EH (cell line): ENCODE results near the gene L2HGDH.
"Not testable (repeated sequence)": the region's sequence is repeated elsewhere in the genome, so short reads cannot be mapped to it uniquely, and the experiment has no call there.

Source experiments
- DNase-seq: peaks from one replicate; pipeline ENCODE4 v3.0.0-alpha.2; 2015; ENCODE audit warnings: low read depth

Gene L2HGDH

DNA sequence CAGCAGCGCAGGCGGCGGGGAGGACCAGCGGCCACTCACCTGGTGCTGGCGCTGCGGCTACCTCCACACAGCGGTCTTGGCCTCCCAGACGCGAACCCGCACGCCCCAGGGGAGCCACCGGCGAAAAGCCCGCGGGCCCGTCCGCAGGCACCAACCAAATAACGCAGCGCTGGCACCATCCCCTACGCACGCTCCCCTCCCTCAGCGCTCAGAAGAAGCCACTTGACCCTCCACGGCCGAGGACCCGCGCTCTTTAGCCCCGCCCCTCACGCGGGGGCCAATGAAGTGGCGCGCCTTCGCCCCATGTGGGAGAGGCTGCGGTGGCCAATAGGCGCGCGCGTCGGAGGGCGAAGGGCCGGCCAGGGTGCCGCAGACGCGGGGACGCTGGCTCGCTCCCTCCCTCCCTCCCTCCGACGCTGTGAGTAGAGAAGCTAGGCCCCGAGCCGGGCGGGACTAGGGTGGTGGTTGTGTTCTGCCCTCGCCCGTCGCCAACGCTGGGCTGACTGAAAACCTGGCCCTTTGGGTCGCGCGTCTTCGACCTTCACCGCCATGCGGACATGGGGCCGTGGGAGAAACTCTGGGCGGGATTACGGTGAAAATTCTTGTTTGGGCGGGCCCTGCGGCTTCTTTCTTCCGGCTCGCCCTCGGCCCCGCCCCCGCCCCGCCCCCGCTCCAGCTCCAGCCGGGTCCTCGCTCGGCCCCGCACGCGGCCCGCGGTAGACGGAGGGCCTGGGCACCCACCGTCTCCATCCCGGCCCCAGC, at the start of gene L2HGDH, which contains the start of gene DMAC2L:
L2HGDH (minus strand) TSS at position 258 of the 762 bp plus-strand sequence; CDS start at position 179, 79 bp downstream.
DMAC2L (plus strand) TSS at position 353 of the 762 bp plus-strand sequence. CDS start 9,164 bp downstream, outside the sequence.
- peak; percentile 93 for DNase-seq

DNA sequence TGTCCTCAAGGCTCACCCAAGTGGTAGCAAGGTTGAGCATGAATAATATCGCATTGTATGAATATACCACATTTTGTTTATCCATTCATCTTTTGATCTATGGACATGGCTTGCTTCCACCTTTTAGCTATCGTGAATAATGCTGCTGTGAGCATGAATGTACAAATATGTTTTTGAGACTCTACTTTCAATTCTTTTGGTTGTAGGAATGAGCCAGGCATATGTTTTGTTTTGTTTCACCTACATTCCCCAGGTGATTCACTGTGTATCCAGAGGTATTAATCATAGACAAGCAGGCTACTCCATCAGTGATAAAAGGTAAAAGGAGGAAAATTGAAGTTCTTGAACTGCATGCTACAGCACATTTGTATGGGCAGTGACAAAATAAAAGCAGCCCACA, 48.8 kb upstream of the L2HGDH start:
- DNase-seq: no peak

DNA sequence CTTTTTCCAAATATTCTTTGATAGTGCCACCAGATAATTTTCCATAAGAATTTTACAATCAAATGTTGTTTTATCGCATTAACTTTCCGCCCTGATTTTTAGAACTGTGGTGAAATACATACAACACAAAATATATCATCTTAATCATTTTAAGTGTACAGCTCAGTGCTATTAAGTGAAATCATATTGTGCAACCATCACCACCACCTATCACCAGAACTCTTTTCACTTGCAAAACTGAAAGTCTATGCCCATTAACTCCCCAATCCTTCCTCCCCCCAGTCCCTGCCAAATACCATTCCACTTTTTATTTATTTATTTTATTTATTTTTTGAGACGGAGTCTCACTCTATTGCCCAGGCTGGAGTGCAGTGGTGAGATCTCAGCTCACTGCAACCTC, 48.1 kb upstream of the L2HGDH start:
- no peak for DNase-seq

DNA sequence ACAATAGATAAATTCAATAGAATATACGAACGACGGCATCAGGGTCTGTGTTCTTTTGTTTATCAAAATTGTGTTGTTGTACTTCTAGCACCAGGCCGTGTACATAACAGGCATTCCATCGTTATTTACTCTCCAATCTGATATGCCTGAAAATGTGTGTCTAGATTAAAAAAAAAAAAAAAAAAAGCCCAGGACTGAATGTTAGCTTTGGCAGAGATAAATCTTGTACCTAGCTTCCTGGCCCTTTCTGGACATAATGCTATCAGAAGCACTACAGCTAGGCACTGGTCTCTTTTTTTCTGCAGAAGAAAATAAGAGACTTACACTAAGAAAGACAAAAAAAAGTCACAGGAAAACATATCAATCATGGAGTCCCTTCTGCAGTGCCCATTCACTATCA, 47.6 kb upstream of the L2HGDH start:
- DNase-seq: no peak

DNA sequence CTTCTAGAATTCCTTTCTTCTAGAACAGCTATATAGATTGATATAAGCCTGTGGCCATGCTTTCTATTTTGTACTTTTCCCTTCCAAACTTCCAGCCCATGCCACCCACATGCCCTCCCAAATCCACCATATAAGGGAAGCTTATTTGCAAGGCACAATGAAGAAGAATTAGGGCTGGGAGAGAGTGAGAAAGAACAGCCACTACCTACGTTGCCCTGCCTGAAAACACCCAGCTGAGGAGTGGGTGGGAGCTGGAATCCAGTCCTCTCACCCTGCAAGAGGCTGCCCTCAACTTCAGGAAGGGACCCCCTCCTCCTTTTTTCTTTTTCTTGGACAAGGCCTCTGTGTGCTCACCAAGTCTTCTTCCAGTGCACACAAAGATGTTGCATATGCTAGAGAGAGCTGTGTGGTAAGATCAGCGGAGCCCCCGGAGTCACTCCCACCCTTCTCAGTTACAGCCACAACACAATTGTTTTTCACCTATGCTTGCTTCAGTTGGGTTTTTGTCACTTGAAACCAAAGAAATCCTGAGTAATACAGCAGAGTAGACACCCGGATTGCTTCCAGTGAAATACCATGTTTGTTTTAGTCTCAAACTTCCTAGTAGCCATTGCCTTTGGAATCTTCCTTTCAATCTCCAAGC, 45.8 kb upstream of the L2HGDH start:
- DNase-seq: no peak

DNA sequence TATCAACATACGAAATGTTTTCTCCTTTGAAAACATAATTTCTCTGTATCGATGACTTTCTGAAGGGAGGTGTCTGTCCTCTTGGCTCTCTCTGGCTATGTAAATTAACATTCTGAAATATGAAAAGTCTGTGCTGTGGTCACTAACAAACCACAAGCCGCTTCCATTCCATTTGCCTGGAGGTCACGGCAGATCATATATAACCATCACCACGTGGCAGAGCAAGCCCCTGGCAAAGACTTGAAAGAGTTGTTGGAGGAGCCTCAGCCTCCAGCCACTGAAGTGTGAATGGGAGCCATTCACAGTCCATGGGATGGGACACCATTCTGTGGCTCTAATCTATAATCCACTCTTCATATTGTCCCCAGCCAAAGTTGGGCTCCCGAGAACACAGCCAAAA, 45.1 kb upstream of the L2HGDH start:
- peak; percentile 24 for DNase-seq

DNA sequence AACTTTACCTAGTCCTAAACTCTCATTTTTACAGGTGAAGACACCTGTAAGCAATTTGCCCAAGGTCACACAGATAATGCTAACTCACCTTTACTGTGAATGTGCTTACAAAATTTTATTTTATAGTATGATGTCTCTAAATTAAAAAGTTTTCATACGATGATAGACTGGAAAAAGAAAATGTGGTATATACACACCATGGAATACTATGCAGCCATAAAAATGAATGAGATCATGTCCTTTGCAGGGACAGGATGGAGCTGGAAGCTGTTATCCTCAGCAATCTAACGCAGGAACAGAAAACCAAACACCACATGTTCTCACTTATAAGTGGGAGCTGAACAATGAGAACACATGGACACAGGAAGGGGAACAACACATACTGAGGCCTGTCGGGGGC, 44.3 kb upstream of the L2HGDH start:
- not testable (repeated sequence) for DNase-seq

DNA sequence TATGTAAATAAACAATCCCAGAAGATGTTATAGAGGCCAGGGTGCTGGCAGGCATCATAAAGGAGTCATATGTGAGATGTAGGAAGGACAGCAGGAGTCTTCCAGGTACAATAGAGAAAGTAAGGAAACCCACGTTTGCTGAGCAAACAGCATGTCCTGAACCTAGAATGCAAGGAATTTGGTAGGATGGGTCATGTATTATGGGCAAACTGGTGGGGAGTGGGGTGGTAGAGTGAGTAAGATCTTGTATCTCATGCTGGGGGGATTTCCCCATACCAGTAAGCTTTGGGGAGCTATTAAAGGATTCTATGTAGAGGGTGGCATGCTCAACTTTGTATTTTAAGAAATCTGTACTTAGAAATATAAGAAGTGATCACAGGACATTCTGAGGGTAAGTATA, 43.7 kb upstream of the L2HGDH start:
- DNase-seq: no peak

DNA sequence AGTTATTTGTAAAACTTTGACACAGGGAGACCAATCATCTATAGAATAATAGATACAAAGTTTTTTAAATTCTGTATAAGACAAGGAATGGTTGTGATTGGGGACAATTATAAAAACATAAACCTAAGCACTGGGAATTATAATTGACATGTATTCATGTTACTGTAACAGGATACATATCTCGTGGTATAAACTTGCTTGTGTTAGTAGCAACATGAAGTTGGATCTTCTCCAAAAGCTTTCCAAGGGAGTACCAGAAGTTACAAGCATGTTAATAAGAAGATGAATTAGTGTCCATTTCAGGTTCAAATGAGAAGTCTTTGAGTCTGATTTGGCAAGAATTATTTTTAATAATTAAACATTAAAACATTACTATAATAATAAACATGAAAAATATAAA, 42.5 kb upstream of the L2HGDH start:
- DNase-seq: no peak

DNA sequence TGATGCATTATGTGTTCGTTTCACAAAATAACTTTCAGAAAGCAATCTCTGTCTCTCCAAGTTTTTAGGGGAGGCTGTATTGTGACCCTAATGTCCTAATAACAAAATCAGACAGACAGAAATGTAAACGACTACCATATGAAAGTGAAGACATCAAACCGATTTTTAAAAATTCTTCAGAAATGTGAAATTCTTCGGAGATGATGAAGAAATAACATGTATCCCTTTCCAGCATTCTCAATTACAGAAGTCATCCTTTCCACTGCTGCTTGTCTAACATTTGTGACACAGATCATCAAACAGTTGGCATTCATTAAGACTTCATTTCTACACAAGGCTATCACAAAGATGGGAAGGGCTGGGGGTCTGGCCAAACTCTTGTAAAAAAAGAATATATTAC, 41.1 kb upstream of the L2HGDH start:
- peak; percentile 41 for DNase-seq

DNA sequence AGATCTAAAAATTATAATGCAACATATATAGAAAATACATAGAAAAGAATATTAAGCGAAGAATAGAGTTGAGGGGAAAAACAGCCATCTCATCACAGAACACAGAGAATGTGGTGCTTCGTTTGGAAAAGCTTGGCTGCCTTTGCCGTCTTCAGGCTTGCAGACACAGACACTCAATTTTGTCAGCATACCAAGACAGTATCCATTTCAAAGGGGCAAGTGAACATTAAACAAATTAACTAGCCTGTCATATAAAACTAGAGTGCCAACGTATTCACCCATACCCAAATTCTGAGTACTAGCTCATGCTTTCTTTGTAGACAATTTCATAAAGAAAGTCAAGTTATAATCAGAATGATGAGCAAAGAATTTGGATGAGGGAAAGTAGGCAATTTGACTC, 40.6 kb upstream of the L2HGDH start:
- DNase-seq: no peak

DNA sequence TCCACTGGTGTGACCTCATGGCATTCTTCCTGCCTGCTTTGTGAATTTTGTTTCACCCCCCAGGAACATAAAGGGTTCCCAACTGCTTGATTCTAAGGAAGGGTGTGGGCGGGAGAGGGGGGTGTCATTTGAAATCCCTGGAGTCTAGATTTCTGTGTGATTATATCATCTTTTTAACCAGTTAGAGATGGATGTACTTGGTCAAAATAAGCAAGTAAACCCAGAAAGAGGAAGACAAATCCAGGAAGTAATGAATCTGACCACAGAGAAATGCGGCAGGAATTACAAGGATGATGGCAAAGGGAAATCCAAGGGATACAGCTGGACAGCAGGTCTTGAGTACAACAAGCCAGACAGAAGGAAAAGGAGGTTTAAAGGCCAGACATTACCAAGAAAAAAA, 38.9 kb upstream of the L2HGDH start:
- DNase-seq: peak; percentile 88

DNA sequence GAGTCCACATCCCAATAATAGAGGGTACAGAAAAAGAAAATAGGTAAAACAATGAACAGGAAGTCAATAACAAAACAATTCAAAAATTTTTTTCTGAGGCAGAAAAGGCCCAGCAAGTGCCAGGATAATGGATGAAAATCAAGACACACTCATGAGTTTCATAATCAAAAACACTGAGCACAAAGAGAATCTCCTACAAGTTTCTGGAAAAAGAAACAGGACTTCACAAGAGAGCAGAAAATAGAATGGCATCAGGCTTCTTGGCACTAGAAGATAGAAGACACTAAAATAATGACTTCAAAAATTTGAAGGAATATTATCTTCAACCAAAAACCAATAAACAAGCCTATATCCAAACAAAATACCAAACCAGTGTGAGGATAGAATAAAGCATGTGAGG, 36.9 kb upstream of the L2HGDH start:
- DNase-seq: no peak

DNA sequence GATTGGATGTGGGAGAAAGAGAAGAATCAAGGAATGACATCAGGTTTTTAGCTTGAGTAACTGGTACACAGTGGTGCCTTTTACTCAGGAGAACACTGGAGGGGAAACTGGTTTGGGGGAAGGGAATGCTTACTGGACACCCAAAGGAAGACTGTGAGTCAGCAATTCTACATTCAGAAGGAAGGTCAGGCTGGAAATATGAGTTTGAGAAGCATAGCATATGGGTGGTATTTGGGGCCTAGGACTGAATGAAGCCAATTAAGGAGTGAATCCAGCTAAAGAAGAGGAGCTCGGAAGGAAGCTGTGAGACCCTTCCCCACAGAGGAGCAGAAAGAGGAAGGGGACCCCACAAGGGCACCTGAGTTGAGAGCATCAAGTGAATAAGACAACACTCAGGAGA, 35.5 kb upstream of the L2HGDH start:
- DNase-seq: peak; percentile 78

DNA sequence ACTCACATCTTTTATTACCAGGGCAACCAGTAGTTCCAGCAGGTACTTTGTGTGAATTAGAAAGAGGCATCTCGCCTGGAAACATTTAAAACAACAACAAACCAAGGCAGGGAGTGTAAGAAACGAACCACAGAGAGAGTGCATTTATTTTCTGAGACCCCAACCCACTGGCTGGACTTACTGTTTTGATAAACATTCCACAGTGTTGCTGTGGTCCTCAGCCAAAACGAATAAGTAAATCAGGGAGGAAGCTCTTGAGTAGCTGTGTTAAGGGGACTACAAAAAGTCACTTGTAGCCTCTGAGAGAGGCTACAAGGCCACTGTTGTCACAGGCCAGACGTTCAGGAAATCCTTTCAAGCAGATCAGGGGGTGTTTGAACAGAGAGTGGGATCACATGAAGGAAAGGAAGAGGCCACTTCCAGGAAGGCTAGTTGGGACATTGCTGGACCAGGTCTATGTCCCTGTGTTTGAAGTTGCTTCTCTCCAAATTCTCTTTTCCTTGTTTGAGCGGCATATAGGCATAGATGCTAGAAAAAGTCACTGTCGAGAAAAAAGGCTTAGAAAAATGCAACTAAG, 33.9 kb upstream of the L2HGDH start:
- peak; percentile 25 for DNase-seq

DNA sequence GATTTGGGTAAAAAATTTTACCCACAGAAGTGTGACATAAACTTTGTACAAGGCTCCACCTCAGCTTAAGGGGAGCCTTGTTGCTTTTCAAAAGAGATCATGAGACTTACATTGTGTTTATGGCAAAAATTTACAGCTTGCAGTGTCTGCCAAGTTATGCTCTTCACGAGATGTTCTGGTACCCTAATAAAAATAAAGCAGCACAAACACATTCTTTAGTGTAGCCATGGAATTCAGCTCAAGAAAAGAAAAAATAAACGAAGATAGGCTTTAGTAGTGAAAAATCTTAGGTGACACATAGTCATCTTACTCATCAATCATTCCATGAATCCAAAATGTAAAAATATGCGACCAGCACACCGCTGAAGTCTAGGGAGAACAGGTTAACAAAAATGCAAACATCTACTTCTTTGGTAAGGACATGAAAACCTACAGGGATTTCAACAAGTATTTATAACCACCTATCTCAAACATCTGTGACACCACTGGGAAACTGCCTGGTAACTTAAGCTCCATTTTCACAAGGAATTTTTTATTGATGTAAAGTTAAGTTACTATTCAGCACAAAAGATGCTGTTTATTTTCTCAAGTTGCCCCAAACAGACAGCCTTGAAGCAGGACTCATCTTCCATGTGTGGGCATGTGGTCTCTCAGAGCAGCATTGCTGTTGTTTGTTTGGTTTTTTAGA, 33.0 kb upstream of the L2HGDH start:
- peak; percentile 86 for DNase-seq

DNA sequence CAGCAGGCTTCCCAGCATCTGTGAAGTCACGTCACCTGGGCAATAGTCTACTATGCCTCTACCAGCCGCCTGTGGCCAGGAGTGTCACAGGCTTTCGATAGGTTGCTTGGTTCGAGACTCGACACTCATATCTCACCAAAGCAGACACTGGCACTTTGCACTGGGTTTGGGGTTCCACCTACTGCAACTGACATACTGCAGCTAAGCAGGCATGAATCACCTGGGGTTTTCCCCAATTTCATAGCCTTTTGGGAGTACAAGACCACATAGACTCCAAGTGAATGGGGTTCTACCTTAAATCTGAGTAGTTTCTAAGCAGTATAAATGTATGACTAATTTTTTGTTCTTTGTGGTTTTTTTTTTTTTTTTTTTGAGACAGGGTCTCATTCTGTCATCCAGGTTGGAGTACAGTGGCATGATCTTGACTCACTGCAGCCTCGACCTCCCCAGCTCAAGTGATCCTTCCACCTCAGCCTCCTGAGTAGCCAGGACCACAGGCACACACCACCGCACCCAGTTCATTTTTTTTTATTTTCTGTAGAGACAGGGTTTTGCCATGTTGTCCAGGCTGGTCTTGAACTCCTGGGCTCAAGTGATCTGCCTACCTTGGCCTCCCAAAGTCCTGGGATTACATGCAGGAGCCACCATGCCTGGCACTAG, 32.2 kb upstream of the L2HGDH start:
- DNase-seq: peak; percentile 27

DNA sequence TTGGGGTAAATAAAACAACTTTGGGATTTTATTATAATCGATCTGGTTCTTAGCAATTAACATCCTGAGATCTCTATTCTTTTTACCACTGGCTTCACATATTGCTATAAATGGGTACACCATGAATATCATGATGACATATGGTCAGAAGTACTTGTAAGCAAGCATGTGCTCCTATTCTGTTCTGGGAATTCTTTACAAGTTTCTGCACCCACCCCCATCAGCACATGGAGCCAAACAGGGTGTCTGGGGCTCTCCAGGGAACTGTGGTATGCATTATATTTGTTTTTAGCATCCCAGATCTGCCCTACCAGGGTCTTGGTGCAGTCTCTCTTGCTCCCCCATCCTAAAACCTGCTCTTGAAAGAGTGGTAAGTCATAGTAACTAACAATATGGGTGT, 31.4 kb upstream of the L2HGDH start:
- DNase-seq: peak; percentile 62

DNA sequence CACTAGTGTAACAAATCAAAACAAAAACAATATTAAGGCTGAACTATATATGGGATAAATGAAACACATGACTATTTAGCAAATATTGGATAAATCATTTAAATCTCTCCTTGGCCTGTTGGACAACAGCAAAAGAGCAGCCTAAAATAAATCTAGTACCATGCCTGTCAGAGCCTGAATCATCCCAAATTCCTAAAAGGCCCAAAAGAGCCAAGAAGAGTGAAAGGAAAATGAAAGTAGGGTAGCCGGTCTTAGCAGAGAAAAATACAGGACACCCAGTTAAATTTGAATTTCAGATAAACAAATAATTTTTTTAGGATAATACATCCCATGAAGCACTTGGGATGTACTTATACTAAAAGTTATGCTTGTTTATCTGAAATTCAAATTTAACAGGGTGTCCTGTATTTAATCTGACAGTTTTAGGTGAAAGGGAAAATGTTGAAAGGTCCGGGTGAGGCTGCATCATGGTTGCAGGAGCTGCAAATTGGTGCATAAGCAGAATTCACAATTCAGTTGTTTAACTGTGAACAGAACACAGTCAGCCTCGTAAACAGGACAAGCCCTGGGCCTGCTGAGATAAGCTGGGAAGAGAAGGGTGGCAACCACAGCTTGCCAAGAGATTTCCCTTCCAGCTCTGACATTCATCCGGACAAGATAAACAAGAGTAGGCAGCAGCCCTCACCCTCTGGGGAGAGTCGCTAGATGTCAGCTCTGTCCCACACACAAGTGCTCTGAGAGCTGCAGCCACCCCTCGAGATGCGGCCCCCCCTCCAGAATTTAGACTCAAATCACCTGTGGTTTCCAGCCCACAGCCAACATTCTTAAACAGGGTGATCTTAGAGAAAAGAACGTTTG, 30.4 kb upstream of the L2HGDH start:
- peak; percentile 89 for DNase-seq

DNA sequence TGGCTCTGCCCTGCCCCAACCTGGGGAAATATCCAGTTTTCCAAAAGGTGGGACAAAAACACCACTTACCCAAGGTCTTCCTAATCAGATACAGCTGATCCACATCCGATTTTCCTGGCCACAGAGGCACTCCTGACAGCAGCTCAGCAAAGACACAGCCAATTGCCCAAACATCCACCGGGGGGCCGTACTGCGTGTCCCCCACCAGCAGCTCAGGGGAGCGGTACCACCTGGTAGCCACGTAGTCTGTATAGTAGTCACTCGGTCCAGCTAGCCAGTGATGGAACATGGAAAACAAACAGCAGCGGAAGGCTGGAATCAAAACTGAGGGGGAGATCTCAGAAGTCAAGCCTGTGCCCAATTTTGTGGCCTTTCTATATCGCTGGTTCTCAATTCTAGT, 28.9 kb upstream of the L2HGDH start:
- no peak for DNase-seq

DNA sequence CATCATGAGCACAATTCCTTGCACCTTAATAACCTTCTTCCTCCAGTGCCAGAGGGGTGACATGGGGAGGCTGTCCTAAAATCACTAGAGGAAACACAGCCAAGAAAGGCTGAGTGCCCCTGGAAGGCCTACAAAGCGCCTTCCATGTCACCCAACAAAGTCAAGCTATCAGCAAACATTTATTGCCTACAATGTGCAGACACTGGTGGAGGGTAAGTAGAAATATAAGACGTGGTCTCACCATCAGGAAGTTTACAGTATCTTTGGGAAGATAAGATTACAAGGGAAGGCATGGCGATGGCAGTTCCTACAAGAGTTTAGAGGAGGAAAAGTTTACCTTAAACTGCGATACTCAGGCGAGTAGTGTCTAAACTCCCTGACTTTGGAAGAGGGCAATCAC, 28.0 kb upstream of the L2HGDH start:
- no peak for DNase-seq
